Ureter (tissue), 1 donor: ENCODE data around the gene TRIM49C. TPM values are rescaled to one million over a fixed set of nuclear protein-coding genes. Genes with fewer than 3 reads are reported as not detected.
"Not testable (repeated sequence)": the region's sequence is repeated elsewhere in the genome, so short reads cannot be mapped to it uniquely, and the experiment has no call there.

Experiments used
- DNase-seq: peaks from one replicate; pipeline ENCODE4 v3.0.0-alpha.2; 2020; ENCODE audit warnings: low spot score
- total RNA-seq: library from RNA; stranded (reverse); gene quantifications from one replicate; pipeline ENCODE4 v1.2.4, GENCODE V29; 2023
- donor health status: DM: yes; HTN: yes; CAD: no.

The TRIM49C gene, protein sequence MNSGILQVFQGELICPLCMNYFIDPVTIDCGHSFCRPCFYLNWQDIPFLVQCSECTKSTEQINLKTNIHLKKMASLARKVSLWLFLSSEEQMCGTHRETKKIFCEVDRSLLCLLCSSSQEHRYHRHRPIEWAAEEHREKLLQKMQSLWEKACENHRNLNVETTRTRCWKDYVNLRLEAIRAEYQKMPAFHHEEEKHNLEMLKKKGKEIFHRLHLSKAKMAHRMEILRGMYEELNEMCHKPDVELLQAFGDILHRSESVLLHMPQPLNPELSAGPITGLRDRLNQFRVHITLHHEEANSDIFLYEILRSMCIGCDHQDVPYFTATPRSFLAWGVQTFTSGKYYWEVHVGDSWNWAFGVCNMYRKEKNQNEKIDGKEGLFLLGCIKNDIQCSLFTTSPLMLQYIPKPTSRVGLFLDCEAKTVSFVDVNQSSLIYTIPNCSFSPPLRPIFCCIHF
- total RNA-seq, result not detected

DNA sequence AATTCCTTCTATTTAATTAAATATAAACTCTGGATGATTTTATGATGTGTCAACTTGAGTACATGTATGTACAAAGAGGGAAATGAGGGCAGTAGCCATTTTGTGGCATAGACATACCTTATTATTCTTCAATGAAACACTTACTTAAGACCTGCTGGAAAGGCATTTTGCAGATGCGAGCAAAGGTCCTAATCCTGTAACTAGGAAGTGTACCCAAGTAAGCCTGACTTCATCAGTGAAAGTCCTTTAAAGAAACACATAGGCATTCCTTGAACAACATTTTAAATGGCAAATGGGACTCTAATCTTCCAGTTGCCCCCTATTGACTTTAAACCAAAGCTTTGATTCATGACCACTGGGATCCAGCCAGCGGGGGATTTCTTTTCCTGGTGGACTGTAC, at the start of gene TRIM49C:
TSS of gene TRIM49C (plus strand) at position 301 of the 400 bp plus-strand sequence. CDS start 4,106 bp downstream, outside the sequence.
- not testable (repeated sequence) for DNase-seq

DNA sequence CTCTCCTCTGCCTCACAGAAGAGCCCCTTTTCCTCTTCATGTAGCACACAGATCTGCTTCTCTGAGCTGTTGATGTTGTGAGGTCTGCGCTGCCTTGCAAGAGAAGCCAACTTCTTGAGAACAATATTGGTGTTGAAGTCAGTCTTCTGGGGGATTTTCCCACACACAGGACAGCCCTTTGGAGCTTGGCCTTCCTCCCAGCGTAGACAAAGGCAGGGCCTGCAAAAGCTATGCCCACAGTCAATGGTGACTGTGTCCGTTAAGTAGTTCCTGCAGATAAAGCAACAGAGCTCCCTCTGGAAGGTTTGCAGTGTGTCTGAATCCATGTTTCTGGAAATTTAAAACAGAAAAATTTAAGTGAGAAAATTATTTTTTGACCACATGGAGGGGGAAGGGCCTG, 6.7 kb upstream of the TRIM49C start:
- not testable (repeated sequence) for DNase-seq

DNA sequence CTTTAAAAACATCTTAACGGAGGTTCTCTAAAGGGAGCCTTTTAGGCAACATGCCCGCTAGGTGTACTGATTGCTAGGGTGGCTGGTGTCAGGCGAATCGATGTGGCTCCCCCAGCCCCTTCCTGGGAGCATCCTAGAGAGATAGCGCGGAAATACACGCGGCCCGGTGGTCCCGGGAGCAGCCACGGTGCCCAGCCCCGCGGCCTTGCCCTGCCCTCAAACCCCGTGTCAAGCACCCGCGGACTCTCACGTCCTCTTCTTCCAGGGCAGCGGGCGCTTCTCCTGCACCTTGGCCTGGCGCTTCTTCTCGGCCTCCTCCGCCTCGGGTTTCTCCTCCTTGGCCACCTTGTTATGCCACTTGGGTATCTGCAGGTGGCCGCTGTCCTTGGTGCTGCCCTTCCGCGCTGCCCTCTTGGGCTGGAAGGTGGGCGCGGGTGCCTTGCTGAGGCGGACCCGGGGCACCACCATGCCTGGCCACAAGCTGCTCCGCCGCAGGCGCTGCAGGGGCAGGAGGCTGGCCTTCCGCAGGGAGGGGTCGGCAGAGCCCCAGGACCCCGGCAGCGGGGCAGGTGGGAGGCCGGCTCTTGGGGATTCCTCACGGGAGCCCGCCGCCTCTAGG, 20.8 kb downstream of the TRIM49C start:
- not testable (repeated sequence) for DNase-seq

DNA sequence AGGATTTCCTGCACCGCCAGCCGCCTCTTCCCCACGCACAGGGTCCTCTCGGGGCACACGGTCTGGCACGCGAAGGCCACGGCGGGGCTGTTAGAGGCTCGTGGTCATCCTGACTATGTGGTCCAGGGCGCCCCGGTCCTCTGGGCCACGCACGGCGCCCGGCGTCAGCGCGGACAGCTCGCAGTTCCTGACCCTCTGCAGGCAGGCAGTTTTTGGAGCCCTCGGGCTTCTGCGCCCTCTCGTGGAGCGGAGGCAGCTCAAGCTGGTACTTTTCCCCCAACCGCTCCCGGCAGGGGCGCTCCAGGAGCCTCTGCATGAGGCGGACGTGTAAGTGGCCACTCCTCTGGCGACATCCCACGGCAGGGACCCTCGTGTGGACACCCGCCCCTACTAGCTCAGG, 21.4 kb downstream of the TRIM49C start:
- DNase-seq, result not testable (repeated sequence)

DNA sequence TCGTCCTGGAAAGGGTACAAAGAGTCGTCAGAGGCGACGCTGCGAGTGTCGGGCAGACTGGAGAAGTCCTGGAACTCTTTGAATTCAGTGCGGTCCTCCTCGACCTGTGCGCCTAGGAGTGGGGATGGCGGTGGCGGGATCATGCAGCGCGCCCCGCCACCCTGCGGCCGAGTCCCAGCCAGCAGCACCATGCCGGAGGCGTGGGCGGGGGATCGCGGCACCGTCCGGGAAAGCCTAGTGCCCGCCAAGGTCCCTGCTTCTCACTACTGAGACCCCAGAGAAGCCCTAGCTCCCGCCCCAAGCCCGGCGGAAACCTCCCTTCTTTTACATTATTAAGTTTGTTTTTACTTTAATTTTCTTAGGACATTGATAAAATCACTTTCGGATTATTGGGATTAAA, 22.6 kb downstream of the TRIM49C start:
- DNase-seq, result not testable (repeated sequence)

DNA sequence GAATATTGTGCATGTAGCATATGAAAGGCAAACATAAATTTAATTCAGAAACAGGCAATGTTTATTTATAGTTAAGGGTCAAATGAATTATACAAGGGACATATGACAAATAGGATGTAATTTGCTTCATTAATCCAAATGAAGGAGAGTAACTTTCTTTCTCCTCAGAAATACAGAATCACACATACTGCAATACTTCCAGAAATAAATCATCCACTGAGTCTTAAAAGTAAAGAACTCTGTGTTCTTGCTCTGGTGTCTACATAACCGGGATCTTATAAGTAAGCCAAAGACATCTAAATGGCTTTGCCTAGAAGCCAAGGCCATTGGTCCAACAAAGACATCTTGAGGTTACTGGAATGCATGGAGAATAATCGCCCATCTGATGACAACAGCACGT, 54.7 kb downstream of the TRIM49C start, which contains the start of gene UBTFL1:
TSS of gene UBTFL1 (plus strand) at position 301 of the 400 bp plus-strand sequence. CDS start at position 301, 0 bp downstream.
- not testable (repeated sequence) for DNase-seq

DNA sequence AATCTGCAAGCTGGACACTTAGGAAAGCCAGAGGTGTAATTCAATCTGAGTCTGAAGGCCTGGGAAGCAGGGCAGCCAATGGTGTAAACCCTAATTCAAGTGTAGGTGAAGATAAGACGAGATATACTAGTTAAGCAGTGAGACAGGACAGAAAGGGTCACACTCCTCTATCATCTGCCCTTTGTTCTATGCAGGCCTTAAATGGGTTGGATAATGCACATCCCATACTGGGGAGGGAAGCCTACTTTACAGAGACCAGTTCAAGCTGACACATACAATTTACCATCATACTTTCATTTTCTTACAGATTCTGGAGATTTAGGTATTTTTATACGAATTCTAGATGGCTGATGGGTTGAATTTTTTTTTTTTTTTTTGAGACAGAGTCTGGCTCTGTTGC, 57.8 kb downstream of the TRIM49C start:
- DNase-seq, result not testable (repeated sequence)

Other genes with a start within 250 kb of the TRIM49C start
- not detected for gene TRIM49, start 222.5 kb upstream of the TRIM49C start, total RNA-seq
- gene TRIM64B, start 152.6 kb upstream of the TRIM49C start, total RNA-seq, result not detected
- gene TRIM49D1, start 108.9 kb upstream of the TRIM49C start, total RNA-seq, result not detected
- gene TRIM49D2, start 107.0 kb upstream of the TRIM49C start, total RNA-seq, result not detected
- not detected for gene TRIM64, start 65.1 kb upstream of the TRIM49C start, total RNA-seq
- gene UBTFL1, start 54.8 kb downstream of the TRIM49C start, total RNA-seq, result not detected
- 4.8 TPM for gene NAALAD2, start 103.6 kb downstream of the TRIM49C start, total RNA-seq
- gene CHORDC1, start 191.9 kb downstream of the TRIM49C start, total RNA-seq, result 38.9 TPM